Measurements from ENCODE around the gene IL1R2.
A peak's percentile ranks its signal among the peaks of the same experiment; 100 is the strongest.

Gene IL1R2

DNA sequence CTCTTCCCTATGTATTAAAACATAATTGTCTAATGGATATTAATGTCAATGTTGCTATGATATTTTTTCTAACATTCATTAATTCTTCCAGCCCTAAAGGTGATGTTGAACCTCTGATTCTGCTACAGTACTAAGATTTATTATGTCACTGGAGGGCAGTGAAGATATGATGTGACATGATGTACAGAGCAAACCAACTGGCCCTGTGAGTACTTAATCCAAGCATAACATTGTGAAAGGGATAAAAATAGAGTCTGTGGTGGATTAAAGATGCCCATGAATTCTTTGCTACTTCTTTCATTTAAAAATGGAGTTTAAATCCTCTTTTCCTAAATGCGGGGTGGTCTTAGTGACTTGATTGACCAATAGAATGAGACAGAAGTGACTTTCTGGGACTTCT, 51.8 kb downstream of the IL1R2 start:
- DNase-seq (ENCODE audit: low read depth), result no peak

DNA sequence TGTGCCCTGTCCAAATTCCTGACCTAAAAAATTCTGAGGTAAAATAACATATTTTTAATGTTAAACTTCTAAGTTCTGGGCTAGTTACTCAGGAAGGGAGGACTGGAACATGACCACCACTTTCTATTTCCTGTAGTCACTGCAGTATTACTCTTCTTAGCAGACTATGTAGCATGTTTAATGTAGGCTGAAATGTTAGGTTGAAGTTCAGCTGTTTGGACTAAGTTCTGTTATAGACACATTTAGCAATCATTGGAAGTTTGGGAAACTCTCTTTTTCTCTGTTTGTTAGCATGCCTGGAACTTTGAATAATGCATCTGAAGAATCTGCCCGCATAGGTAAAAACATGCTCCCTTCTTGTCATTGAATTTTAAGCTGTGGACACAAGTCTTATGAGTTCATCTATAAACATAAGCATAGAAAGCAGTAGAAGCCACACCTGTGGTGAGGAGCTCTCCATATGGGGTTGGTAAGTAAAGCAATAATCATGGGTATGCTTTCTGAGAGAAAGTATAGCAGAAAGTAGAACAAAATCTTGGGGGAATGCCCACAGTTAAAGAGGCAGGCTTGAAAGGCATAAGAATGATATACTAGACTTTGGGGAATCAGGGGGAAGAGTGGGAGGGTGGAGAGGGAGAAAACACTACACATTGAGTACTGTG, 52.6 kb downstream of the IL1R2 start:
- DNase-seq (ENCODE audit: low read depth), result no peak

DNA sequence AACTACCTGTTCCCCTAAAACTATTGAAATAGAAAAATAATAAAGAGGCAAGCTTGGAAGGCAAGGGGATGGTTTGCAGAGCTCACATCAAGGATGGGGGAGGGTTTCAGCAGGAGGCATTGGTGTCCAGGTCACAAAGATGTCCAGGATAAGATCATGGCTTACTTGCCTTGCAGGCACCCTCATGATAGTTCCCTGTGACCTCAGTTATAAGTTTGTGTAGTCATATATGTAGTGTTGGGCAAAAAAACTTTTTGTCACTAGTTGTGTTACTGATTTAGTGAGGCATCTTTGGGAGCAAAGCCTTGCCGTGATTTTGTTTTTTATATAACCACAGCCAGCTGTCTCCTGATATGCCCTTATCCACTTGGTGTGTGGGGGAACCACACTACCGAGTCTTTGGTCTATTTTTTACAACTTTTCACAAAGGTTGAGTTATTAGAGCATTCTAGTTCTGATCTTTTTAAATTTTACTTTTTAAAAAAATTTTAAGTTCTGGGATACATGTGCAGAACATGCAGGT, 53.3 kb downstream of the IL1R2 start:
- DNase-seq (ENCODE audit: low read depth), result no peak

- no peak for DNase-seq (ENCODE audit: low read depth)
Measured at GRCh38 chr2:102045697-102046096, 53.9 kb downstream of the IL1R2 start.

DNA sequence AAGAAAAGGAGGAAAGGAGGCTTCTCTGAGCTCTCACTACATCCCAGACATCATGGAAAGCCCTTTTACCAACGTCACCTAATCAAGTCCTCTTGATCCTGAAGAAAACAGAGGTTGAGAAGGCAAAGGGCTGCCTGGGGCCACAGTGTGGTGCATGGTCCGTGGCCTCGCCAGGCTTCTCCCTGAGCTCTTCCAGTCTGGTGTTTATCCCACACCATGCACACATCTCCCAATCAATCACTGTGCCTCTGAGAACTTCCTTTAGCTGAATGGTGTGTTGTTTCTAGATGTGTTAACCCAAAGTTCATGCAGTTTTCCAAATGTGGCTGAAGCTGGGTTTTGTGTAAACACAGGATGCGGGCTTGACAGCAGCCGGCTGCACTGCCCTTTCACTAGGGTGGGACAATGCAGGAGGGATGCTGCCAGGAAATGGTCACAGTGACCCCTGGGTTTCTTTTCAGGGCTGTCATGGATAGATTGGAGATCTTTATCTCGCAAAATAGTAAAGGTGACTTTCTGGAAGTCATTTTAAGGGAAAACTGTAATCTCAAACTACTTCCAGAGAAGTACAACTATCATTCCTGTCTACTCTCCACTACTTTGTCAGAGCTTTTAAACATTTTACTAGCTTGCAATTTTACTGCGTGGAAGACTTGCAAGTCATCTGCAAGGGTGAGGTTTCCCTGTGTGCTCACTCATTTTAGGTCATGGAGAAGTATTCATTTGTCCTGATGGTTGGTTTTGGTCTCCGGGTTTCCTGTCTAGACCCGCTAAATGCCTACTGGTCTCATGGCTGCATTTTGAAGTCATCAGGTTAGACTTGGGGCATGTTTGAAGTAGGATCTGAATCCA, 54.6 kb downstream of the IL1R2 start:
- peak; percentile 47 for DNase-seq (ENCODE audit: low read depth)

GRCh38 chr2:102048465-102048864, 56.7 kb downstream of the IL1R2 start:
- peak; percentile 60 for DNase-seq (ENCODE audit: low read depth)

GRCh38 chr2:102049756-102050443, 58.1 kb downstream of the IL1R2 start:
- DNase-seq (ENCODE audit: low read depth), result peak; percentile 99

DNA sequence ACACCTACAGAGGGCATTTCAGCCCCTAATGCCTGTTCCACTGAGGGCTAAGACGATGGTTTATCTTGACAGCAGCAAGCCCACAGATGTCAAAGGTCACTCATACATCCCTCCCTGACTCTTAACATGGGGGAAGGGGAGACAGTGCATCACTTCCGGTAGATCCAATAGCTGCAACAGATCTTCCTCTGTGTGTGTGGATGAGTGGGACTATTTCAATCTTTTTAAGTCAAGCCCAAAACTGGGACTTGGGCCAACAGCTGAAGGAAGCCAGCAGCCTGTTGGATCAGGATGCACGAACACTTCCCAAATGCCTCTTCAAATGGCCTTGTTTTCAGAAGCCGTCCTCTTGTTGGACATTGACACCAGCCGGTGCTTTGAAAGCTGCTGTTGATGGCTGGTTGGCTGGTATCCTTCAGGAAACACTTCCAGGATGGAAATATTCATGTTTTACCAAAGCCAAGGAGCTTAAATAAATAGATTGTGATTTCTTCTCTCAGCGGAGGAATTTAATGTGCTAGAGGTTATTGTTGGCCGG, 59.2 kb downstream of the IL1R2 start:
- peak; percentile 91 for DNase-seq (ENCODE audit: low read depth)

- no peak for DNase-seq (ENCODE audit: low read depth)
Measured at GRCh38 chr2:102051692-102052277, 60.0 kb downstream of the IL1R2 start.

DNA sequence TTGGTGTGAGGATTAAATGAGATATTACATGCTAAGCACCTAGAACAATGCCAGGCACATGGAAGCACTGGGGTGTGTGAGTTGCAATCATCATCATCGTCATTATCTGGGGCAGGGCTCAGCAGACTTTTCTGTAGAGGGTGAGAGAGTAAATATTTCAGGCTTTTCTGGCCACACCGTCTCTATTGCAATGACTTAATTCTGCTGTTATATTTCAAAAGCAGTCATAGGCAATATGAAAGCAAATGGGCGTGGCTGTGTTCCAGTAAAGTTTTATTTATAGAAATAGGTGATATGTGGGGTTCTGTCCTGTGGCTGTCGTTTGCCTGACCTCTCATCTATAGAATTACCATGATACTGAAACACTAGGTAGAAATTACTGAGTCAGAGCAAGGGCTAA, 60.6 kb downstream of the IL1R2 start:
- DNase-seq (ENCODE audit: low read depth), result no peak

GRCh38 chr2:102053096-102053495, 61.3 kb downstream of the IL1R2 start:
- peak; percentile 51 for DNase-seq (ENCODE audit: low read depth)

GRCh38 chr2:102055346-102055990, 63.7 kb downstream of the IL1R2 start:
- peak; percentile 80 for DNase-seq (ENCODE audit: low read depth)

DNA sequence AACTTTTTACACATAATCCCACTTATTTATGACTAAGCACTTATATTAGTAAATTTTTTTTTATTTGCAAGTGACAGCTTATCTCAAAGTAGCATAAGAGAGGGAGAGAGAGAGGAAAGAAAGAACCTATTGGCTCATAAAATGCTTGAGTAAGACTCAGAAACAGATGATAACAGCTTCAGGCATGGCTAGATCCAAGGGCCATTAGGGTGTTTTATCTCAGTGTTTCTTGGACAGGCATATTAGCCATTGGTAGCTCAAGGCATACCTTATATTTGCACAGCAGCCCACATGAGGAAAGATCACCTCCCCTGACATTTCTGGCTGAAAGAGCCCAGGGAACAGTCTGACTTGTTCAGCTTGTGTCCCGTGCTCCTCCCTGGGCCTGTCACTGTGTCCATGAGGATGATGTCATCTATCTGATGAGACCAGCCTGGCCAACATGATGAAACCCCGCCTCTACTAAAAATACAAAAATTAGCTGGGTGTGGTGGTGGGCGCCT, 64.4 kb downstream of the IL1R2 start:
- no peak for DNase-seq (ENCODE audit: low read depth)

DNA sequence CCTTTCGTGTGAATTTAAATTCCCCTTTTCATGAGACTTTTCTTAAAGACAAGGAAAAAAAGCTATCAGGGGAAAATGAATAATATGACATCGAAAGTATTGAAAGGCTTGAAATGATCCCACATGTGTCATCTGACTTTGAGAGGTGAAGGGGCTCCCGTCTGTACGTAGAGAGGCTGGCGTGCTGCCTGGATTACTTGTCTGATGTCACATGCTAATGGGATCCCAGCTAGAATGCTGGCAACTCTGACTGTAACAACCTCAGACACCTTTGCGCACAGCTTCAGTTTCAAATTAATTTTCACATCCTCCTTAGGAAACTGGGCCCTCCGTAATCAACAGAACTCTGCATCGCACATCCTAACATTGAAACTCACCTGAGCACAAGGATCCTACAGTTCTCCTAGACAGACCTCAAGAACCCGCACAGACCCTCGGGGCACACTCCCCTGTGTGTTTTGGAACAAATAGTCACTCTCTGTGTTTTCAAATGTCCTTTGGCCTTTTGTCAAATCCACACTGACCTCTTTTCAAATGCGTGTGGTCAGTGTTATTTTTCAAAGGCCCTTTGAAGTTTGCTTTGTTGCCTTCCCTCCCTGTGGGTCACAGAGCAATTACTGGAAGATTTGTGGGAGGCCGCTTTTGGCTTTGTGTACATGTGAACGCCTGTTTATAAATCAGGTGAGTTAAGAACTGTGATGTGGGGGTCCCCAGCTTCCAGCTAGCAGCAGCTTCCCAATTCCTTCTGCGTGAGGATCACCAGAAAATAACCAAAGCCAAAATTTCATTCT, 65.9 kb downstream of the IL1R2 start:
- DNase-seq (ENCODE audit: low read depth), result no peak

GRCh38 chr2:102058293-102058833, 66.6 kb downstream of the IL1R2 start:
- DNase-seq (ENCODE audit: low read depth), result no peak

- peak; percentile 60 for DNase-seq (ENCODE audit: low read depth)
Measured at GRCh38 chr2:102059151-102059550, 67.4 kb downstream of the IL1R2 start.

- no peak for DNase-seq (ENCODE audit: low read depth)
Measured at GRCh38 chr2:102060047-102060446, 68.3 kb downstream of the IL1R2 start.

- DNase-seq (ENCODE audit: low read depth), result no peak
Measured at GRCh38 chr2:102060792-102061191, 69.0 kb downstream of the IL1R2 start.

DNA sequence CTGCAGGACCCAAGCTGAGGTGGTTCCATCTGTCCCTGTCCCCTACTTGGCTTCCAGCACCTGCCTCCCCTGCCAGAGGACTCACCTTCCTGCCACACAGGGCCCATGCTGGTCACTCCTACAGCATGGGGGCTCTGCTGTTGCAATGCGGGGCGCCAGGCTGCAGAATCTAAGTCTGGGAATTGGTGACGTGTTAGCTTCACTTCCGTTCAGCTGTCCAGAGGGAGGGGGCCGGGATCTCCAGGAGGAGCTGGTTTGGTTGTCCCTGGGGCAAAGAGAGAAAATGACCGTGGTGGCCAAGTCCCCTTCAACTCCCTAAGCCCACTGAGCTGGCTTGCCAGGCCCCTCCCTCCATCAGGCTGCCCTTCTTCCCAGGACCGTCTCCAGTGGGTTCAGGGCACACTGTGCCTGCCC, 69.5 kb downstream of the IL1R2 start:
- DNase-seq (ENCODE audit: low read depth), result no peak

Data from fibroblast of gingiva (primary cell).